HG03354 (cell line): ENCODE data around the gene GPR39.

Source experiments
- ATAC-seq: cut with Tn5 transposase; IDR thresholded peaks from one replicate; pipeline ENCODE4 v1.9.1; 2021; ENCODE audit warnings: mild to moderate bottlenecking; ENCODE audit not compliant: unreplicated experiment, poor library complexity, severe bottlenecking

Gene GPR39

DNA sequence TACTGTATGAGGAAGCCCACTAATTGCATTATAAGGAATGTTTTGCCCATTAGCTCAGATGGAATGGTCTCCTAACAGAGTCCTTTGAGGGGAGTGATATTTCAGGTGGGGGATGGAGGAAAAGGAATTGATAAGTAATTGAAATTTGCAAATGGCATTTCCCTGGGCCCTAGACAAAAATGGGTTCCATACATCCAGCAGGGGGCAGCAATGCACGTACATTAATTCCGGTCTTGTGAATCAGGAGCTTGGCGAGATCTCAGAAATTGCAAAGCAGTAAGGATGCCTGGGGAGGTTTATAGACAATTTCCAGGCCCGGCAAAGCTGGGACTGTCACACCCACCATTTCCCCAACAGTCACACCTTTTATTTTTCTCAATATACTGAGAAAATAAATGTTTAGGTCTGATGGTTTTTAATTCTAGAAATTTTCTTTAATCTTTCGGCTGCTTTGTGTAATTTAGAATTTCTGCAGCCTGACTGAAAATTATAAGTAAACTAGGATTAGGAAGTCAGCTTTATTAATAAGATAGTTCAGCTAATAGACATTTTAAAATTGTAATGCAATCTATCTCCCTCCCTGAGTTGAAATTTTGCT, 130.6 kb downstream of the GPR39 start:
- peak; percentile 72 for ATAC-seq

DNA sequence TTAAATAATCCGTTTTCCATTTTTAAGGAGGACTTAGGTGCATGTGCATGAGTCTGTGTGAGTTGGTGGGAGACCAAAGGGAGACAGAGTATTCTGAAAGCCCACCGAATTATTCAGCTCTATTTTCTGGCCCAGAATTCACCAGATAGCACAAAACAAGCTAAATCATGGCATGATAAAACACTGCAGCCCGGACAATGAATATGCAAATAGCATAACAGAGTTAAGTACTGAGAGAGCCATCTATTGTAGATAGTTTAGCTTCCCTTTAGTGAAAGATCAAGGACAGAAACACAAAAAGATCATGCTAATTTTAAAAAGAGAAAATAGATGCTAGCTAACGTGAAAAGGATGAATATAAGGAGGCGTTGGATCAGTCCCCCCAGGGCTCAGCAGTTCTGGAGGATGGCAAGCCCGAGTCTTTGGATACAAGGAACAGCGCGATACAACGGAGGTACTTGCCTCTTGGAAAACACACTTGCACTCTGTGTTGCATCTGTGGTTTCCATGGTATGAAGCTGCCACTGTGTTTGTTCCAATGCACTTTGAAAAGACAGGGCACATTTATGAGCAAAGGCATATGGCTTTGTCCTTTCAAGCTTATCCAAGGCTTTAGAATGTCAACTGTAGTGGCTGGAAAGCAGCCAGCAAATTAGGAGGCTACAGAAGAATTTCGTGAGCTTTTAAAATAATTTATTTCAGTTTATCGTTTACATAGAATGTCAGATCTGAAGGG, 133.5 kb downstream of the GPR39 start:
- no peak for ATAC-seq

DNA sequence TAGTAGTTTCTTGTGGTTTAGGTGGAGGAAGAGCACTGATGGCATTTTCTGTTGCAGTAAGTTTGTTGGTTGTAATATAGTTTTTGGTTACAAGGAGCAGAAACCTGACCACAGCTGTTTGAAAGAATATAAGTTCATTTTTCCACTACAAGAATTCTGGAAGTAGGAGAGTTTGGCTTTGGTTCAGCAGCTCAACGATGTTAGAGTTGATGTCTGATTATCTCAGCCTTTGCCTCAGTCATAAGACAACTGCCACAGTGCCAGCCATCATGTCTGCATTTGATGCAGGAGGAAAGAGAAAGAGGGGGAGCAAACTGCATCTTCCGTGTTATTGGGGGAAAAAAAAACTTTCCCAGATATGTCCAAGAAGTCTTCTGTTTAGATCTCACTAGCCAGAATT, 134.3 kb downstream of the GPR39 start:
- no peak for ATAC-seq

GRCh38 chr2:132557694-132558093, 141.1 kb downstream of the GPR39 start:
- no peak for ATAC-seq

DNA sequence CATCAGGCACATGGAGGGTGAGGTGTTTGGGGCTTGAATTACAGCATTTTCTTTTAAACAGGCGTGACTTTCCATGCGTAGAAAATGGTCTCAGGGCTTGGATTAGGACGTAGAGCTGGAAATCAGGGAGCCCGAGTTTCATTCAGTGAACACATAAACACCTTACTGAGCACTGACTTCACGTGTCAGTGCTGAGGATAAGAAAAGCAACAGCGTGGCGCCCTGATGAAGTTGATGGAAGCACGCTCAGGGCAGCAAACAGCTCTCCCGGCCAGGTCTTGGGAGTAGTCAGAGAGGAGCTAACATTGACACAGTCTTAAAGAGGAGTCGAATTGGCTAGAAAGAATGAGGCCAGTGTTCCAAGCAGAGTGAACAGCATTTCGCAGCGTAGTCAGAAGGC, 142.7 kb downstream of the GPR39 start:
- ATAC-seq, result no peak

GRCh38 chr2:132559921-132560320, 143.3 kb downstream of the GPR39 start:
- ATAC-seq, result no peak

GRCh38 chr2:132560562-132560961, 144.0 kb downstream of the GPR39 start:
- ATAC-seq, result no peak

- no peak for ATAC-seq
Measured at GRCh38 chr2:132562245-132562644, 145.6 kb downstream of the GPR39 start.

DNA sequence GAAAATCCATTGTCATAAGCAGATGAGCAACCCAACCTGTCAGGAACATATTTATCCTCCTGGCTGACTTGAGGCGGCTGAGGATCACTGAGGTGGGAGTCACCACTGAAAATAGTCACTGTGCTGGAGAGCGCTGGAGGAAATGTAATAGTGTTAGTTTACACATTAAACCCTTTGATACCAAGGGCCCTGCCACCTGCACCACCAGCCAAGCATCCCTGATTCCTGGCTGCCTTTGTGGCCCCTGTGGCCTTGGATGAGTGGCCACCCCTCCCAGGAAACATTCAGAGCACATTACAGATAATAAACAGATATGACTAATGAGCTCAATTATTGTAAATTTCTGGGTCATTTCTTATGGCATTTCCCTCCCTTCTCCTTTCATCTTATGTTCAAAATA, 147.5 kb downstream of the GPR39 start:
- no peak for ATAC-seq

DNA sequence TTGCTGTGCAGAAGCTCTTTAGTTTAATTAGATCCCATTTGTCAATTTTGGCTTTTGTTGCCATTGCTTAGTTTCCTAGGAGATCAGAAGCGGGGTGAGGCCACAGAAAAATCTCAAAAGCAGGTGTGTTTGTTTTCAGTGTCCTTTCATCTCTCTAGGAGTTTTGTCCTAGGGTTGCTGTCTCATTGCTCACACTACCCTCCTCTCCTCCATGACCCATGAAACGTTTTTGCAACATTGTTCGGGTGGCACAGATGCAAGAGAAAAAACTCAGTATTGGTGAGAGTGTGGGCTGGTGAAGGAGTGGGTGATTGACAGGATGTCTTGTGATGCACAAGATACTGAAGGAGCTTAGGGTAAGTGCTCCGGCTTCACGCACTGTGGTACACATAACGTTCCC, 149.8 kb downstream of the GPR39 start:
- ATAC-seq, result no peak

DNA sequence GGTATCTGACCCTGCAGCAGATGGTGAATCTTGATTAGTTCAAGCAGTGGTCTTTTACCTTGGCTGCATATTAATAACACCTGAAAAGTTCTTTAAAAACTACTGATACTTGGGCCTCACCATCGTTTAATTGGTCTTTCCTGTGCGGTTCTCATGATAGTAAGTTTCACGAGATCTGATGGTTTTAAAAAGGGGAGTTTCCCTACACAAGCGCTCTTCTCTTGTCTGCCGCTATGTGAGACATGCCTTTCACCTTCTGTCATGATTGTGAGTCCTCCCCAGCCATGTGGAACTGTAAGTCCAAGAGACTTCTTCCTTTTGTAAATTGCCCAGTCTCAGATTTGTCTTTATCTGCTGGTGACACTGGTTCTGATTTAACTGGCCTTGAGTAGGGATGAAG, 151.1 kb downstream of the GPR39 start:
- ATAC-seq, result no peak

- ATAC-seq, result no peak
Measured at GRCh38 chr2:132568656-132569055, 152.1 kb downstream of the GPR39 start.

DNA sequence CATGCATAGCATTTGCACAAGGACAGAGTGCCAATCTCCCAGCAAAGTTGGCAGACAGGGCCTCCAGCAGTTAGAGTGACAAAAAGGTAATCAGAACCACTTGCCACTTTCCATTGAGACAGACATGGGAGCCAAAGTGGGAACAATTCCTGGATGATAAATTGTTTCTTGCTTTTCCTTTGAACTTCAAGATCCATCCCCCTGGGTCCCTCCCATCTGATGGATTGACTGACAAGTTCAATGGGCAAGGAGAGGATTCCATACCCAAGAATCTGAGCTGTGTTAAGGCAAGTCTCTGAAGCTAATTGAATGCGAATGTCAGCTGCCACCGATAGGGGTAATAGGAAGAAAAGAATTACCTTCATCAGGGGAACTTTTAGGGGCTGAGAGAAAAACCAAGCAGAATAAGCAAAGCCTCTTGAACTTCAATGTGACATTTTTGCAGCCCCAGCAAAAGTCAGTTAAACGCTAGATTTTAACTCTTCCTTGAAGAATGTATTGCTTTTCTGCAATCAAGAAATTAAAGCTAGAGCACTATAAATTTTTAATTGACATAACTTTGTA, 156.9 kb downstream of the GPR39 start:
- no peak for ATAC-seq

DNA sequence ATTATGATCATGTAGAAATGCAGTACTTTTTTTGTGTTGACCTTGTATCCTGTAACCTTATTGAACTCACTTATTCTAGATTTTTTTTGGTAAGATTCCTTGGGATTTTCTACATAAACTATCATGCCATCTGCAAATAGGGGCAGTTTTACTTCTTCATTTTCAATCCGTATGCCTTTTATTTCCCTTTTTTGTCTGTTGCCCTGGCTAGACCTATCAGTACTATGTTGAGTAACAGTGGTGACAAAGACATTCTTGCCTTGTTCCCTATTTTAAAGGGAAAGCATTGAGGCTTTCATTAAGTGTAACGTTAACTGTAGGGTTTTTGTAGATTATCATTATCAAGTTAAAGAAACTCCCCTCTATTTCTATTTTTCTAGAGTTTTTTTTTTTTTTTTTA, 161.1 kb downstream of the GPR39 start:
- ATAC-seq, result no peak

DNA sequence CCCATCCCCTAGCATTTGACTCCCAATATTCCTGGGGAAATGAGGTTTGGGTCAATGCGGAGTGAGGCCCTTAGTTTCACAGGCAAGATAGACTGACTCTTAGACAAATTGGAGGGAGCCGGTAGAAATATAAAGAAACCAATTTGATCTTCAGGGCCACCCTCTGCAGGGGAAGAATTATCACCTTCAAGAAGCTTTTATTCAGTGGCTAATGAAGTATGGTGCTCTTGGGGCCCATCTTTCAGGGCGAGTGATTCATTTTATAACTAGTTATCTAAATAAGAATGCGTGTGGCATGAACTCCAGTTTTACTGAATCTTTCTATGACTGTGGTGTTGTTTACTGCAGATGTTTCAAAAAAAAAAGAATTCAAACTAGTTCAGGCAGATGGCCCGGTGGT, 165.0 kb downstream of the GPR39 start:
- no peak for ATAC-seq

- no peak for ATAC-seq
Measured at GRCh38 chr2:132581991-132582738, 165.6 kb downstream of the GPR39 start.

DNA sequence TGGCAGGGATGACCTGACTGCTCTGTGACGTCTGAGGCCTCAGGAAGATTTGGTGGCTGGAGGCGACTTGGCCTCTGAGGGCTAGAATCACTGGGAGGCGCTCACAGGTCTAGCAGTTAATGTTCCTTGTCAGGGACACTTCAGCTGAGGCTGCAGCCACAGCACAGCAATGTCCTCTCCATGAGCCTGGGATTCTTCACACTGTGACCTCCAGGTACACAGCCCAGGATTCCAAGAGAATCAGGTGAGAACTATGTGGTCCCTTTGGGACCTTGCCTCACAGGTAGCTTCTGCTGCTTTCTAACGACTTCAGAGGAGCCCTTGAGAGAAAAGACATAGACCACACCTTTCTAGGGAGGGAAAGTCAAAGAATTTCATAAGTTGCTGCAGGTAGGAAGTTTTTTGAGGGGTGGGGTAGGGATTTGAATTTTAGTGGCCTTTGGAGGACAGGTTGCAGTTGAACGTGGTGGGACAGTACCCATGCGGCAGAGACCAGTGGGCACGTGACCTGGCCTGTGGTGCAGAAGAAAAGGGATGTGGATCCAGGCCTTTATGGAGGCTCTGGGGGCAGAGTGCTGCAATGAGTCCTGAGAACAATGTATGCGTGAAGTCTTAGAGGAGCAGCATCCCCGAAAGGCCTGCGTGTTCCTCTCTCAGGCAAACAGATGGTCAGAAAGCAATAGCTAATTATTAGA, 167.2 kb downstream of the GPR39 start:
- no peak for ATAC-seq

GRCh38 chr2:132584976-132585817, 168.6 kb downstream of the GPR39 start:
- ATAC-seq, result no peak

DNA sequence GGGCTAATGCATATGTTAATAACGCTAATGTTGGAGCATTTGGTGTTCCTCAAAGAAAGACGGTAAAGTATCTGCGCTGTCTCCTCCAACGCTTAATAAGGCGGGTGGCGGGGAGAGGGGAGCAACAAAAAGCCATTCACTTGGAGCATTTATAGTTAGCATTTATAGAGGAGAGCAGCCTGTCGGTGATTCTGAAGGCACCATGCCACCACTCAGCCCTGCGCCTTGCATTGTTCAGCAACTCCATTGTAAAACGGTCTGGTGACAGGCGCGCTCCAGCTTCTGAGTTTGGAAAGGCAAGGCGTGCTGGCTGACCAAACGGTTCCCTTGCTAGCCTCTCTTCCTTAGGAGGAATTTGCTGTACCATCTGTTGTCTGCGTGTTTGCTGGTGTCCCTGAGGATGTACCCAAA, 169.5 kb downstream of the GPR39 start:
- ATAC-seq, result no peak
